Measurements from ENCODE around the gene EPHB1. TPM values are rescaled to one million over a fixed set of nuclear protein-coding genes. Genes with fewer than 3 reads are reported as not detected.

EPHB1 gene
- total RNA-seq, 1 experiment from 2014 or later = 7.0 TPM

- no peaks in the 10 kb centered on the region for H3K27me3 Mint-ChIP-seq (ENCODE audit: low read depth)
- POLR2A ChIA-PET = no interaction called here
- H3K4me1 Mint-ChIP-seq = no peaks in the 10 kb centered on the region
- H3K9me3 Mint-ChIP-seq = peaks cover 8% of the 10 kb centered on the region
- no peak overlapping the region for H3K4me3 Mint-ChIP-seq
- CTCF ChIA-PET = no interaction called here
- no peak for ATAC-seq
- H3K27ac Mint-ChIP-seq = no peak overlapping the region
- no peak for DNase-seq (ENCODE audit: low spot score)
- no peaks in the 10 kb centered on the region for H3K36me3 Mint-ChIP-seq
- TF ChIP-seq ZSCAN18 (CRISPR knock-in tag; IDR thresholded peaks at IDR 0.05) = no peak
- TF ChIP-seq ZNF121 (CRISPR knock-in tag; IDR thresholded peaks at IDR 0.05) = no peak
- TF ChIP-seq GTF2I (CRISPR knock-in tag; conservative IDR thresholded peaks at IDR 0.05) = no peak
These were observed 77.7 kb downstream of the EPHB1 start for GRCh38 chr3:134872440-134873388.

GRCh38 chr3:134873789-134874188 is 78.7 kb downstream of the EPHB1 start:
- DNase-seq (ENCODE audit: low spot score) (no peak), ATAC-seq (no peak)
- H3K27me3 Mint-ChIP-seq (ENCODE audit: low read depth) = peaks cover 2% of the 10 kb centered on the region; the same call in 1 of the 2 replicates
- H3K27ac Mint-ChIP-seq = no peak overlapping the region
- peaks cover 8% of the 10 kb centered on the region for H3K9me3 Mint-ChIP-seq
- no peak overlapping the region for H3K4me3 Mint-ChIP-seq
- no peaks in the 10 kb centered on the region for H3K4me1 Mint-ChIP-seq
- TF ChIP-seq ELF4 (CRISPR knock-in tag; IDR thresholded peaks at IDR 0.05; ENCODE audit: low read depth) (no peak), CREB1 (CRISPR knock-in tag; IDR thresholded peaks at IDR 0.05) (no peak), ZBTB43 (CRISPR knock-in tag; IDR thresholded peaks at IDR 0.05) (no peak), ZNF219 (CRISPR knock-in tag; IDR thresholded peaks at IDR 0.05; ENCODE audit: borderline replicate concordance) (no peak), TEAD4 (CRISPR knock-in tag; IDR thresholded peaks at IDR 0.05) (no peak), JAZF1 (CRISPR knock-in tag; IDR thresholded peaks at IDR 0.05) (no peak), PREB (CRISPR knock-in tag; IDR thresholded peaks at IDR 0.05; ENCODE audit: borderline replicate concordance) (no peak), TP53 (CRISPR knock-in tag; IDR thresholded peaks at IDR 0.05) (no peak)
- POLR2A ChIA-PET = no interaction called here
- H3K36me3 Mint-ChIP-seq = no peaks in the 10 kb centered on the region
- CTCF ChIA-PET = no interaction called here

- ChIA-PET CTCF (no interaction called here), POLR2A (no interaction called here)
- Mint-ChIP-seq H3K36me3 (no peaks in the 10 kb centered on the region), H3K9me3 (peaks cover 8% of the 10 kb centered on the region), H3K4me1 (no peaks in the 10 kb centered on the region), H3K27ac (no peak overlapping the region), H3K27me3 (ENCODE audit: low read depth) (peaks cover 3% of the 10 kb centered on the region; the same call in 1 of the 2 replicates), H3K4me3 (no peak overlapping the region)
- DNase-seq (ENCODE audit: low spot score) (no peak), ATAC-seq (no peak)
- TF ChIP-seq ZNF138 (CRISPR knock-in tag; conservative IDR thresholded peaks at IDR 0.05) (no peak), USF1 (CRISPR knock-in tag; IDR thresholded peaks at IDR 0.05) (no peak), JAZF1 (CRISPR knock-in tag; IDR thresholded peaks at IDR 0.05) (no peak), ELF4 (CRISPR knock-in tag; IDR thresholded peaks at IDR 0.05; ENCODE audit: low read depth) (no peak), IRF2 (CRISPR knock-in tag; IDR thresholded peaks at IDR 0.05; ENCODE audit: borderline replicate concordance, low read depth) (no peak), ATF1 (CRISPR knock-in tag; IDR thresholded peaks at IDR 0.05) (no peak), GABPB1 (CRISPR knock-in tag; IDR thresholded peaks at IDR 0.05) (no peak), NR3C1 (CRISPR knock-in tag; conservative IDR thresholded peaks at IDR 0.05; ENCODE audit: low read depth) (no peak), AR (CRISPR knock-in tag; IDR thresholded peaks at IDR 0.05) (no peak), ZBTB21 (CRISPR knock-in tag; IDR thresholded peaks at IDR 0.05; ENCODE audit: borderline replicate concordance) (no peak), JUN (CRISPR knock-in tag; IDR thresholded peaks at IDR 0.05) (no peak), E2F4 (CRISPR knock-in tag; IDR thresholded peaks at IDR 0.05; ENCODE audit: borderline replicate concordance, low read depth) (no peak), ZNF317 (CRISPR knock-in tag; IDR thresholded peaks at IDR 0.05; ENCODE audit: borderline replicate concordance, low read depth) (no peak)
These were observed 79.8 kb downstream of the EPHB1 start for GRCh38 chr3:134874737-134875413.
